Fibroblast of mammary gland (primary cell): ENCODE measurements around the gene WDPCP.
"Not testable (repeated sequence)": the region's sequence is repeated elsewhere in the genome, so short reads cannot be mapped to it uniquely, and the experiment has no call there.

Experiments
- DNase-seq: peaks from one replicate; pipeline ENCODE4 v3.0.0-alpha.2; 2010; ENCODE audit warnings: low read depth
- H3K4me3 ChIP-seq: 2 replicates; pipeline ENCODE4 v1.5.1; 2011; ENCODE audit warnings: low read depth, mild to moderate bottlenecking, low read length, moderate library complexity; ENCODE audit not compliant: control insufficient read depth
- CTCF ChIP-seq: conservative IDR thresholded peaks from 2 replicates; pipeline ENCODE4 v1.5.1; 2011; ENCODE audit warnings: low read depth, low read length, inconsistent platforms; ENCODE audit not compliant: control insufficient read depth, insufficient read depth

The WDPCP gene

GRCh38 chr2:63588385-63589147 lies at the start of gene WDPCP, which contains the start of gene MDH1:
Gene WDPCP, minus strand, starts transcription at chr2:63588477. Its CDS starts 206 bp downstream, at chr2:63588271.
Gene MDH1, plus strand, starts transcription at chr2:63588963. Its CDS starts 81 bp downstream, at chr2:63589044.
- peak; percentile 100 for DNase-seq
- no peak for TF ChIP-seq CTCF
- peak within 1 kb of the TSS; percentile 96 for H3K4me3 ChIP-seq

GRCh38 chr2:63632382-63632781 lies 44.1 kb upstream of the WDPCP start:
- TF ChIP-seq CTCF: no peak
- H3K4me3 ChIP-seq: no peak overlapping the region

GRCh38 chr2:63631501-63631900 lies 43.2 kb upstream of the WDPCP start:
- TF ChIP-seq CTCF: no peak
- DNase-seq: no peak
- H3K4me3 ChIP-seq: no peak overlapping the region

More at GRCh38 chr2:63632382-63632781, 44.1 kb upstream of the WDPCP start:
- DNase-seq: no peak

GRCh38 chr2:63628403-63628942 lies 40.2 kb upstream of the WDPCP start:
- DNase-seq: no peak
- H3K4me3 ChIP-seq: no peak overlapping the region
- no peak for TF ChIP-seq CTCF

GRCh38 chr2:63627866-63628265 lies 39.6 kb upstream of the WDPCP start:
- DNase-seq: no peak
- no peak overlapping the region for H3K4me3 ChIP-seq
- no peak for TF ChIP-seq CTCF

- DNase-seq, H3K4me3 ChIP-seq: not testable (repeated sequence)
Observed at GRCh38 chr2:63623763-63624162, 35.5 kb upstream of the WDPCP start.

GRCh38 chr2:63622751-63623150 lies 34.5 kb upstream of the WDPCP start:
- DNase-seq: no peak
- TF ChIP-seq CTCF: no peak
- H3K4me3 ChIP-seq: no peak overlapping the region
